GM19239 (cell line): ENCODE data around the gene MYDGF.
A peak's percentile ranks its signal among the peaks of the same experiment; 100 is the strongest.

Experiments used
- DNase-seq: peaks from one replicate; pipeline ENCODE4 v3.0.0; 2011; ENCODE audit warnings: low spot score; ENCODE audit not compliant: insufficient read length
- FAIRE-seq: peaks from 2 replicates; lab custom pipeline; 2011; peaks lifted over from hg19 to GRCh38; lab: Jason Lieb, UNC

Gene MYDGF

GRCh38 chr19:4678881-4679790, 9.0 kb upstream of the MYDGF start:
- DNase-seq (no peak), FAIRE-seq (no peak)

- DNase-seq (no peak), FAIRE-seq (no peak)
Measured at GRCh38 chr19:4676955-4677731, 7.0 kb upstream of the MYDGF start.

- DNase-seq (no peak), FAIRE-seq (no peak)
Measured at GRCh38 chr19:4675346-4675745, 5.2 kb upstream of the MYDGF start.

- no peak for FAIRE-seq
- no peak for DNase-seq
Measured at GRCh38 chr19:4673726-4674125, 3.6 kb upstream of the MYDGF start.

GRCh38 chr19:4673216-4673615, 3.1 kb upstream of the MYDGF start:
- FAIRE-seq (no peak), DNase-seq (no peak)

GRCh38 chr19:4671185-4671851, 1.2 kb upstream of the MYDGF start:
- no peak for DNase-seq

GRCh38 chr19:4664642-4665041, 5.5 kb downstream of the MYDGF start:
- no peak for DNase-seq
- no peak for FAIRE-seq

More at GRCh38 chr19:4671185-4671851, 1.2 kb upstream of the MYDGF start:
- FAIRE-seq, result no peak

GRCh38 chr19:4662812-4663211, 7.3 kb downstream of the MYDGF start:
- FAIRE-seq (peak; percentile 31), DNase-seq (no peak)

GRCh38 chr19:4662020-4662695, 8.0 kb downstream of the MYDGF start:
- FAIRE-seq (no peak), DNase-seq (no peak)

GRCh38 chr19:4660993-4661392, 9.1 kb downstream of the MYDGF start:
- FAIRE-seq, result no peak

GRCh38 chr19:4660181-4660791, 9.9 kb downstream of the MYDGF start:
- no peak for DNase-seq
- FAIRE-seq, result no peak

More at GRCh38 chr19:4660993-4661392, 9.1 kb downstream of the MYDGF start:
- DNase-seq, result no peak

GRCh38 chr19:4657835-4658234, 12.3 kb downstream of the MYDGF start:
- FAIRE-seq (no peak), DNase-seq (no peak)

- FAIRE-seq, result no peak
Measured at GRCh38 chr19:4657262-4657661, 12.9 kb downstream of the MYDGF start.

GRCh38 chr19:4656102-4656501, 14.0 kb downstream of the MYDGF start:
- FAIRE-seq, result no peak

More at GRCh38 chr19:4657262-4657661, 12.9 kb downstream of the MYDGF start:
- no peak for DNase-seq

GRCh38 chr19:4654437-4655361, 15.4 kb downstream of the MYDGF start:
- FAIRE-seq (no peak), DNase-seq (no peak)

More at GRCh38 chr19:4656102-4656501, 14.0 kb downstream of the MYDGF start:
- no peak for DNase-seq

GRCh38 chr19:4653793-4654436, 16.2 kb downstream of the MYDGF start:
- no peak for FAIRE-seq
- DNase-seq, result no peak

- no peak for FAIRE-seq
Measured at GRCh38 chr19:4652075-4652474, 18.1 kb downstream of the MYDGF start.

GRCh38 chr19:4650159-4650558, 20.0 kb downstream of the MYDGF start:
- FAIRE-seq, result no peak
- no peak for DNase-seq

More at GRCh38 chr19:4652075-4652474, 18.1 kb downstream of the MYDGF start:
- DNase-seq, result no peak
